NCI-H748 (cell line): ENCODE results near the gene ZFHX3.

Experiments
- DNase-seq: peaks from one replicate; lab custom pipeline; 2025; ENCODE audit not compliant: unreplicated experiment; lab: John Stamatoyannopoulos, UW

Gene ZFHX3

DNA sequence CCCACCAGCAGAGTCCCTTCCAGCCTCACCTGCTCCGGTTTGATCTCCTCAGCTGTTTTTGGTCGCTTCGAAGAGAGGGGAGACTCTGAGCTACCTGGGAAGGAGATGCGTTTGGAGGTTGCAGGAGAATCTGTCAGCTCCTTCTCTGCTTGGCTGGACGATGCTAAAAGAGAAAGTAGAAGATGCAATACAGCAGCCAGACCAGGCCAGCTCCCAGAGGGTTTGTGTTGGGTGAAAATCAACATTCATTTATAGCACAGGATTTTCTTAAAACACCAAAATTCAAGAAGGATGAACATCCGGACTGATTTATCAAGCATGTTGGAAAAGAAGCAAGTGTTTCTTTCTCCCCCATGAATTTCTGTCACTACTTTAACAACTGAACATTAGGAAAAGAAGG, 236.1 kb downstream of the ZFHX3 start:
- DNase-seq, result no peak

DNA sequence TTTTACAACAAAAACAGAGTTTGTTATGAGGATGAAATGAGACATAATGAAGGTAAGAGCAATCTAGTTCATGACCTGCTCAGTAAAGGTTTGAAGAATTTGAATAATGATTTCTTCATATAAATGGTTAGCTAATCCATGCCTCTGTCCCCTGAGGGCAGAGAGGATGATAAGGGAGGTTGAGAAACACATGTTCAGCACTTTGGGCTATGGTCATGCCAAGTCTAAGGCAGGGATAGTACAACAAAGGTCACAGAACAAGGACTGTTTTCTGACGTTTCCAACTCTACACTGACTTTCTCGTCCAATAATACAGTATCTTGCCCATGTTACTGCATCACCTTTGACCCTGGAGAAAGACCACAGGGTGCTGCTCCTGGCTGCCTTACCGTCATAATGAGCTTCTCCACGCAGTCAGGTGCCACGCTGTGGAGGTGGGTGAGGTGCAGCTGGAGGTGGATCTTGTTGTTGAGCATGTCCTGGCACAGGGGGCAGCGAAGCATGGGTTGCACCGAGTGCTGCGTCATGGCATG, 236.7 kb downstream of the ZFHX3 start:
- no peak for DNase-seq

- DNase-seq, result no peak
Observed at GRCh38 chr16:72810480-72810879, 237.4 kb downstream of the ZFHX3 start.

DNA sequence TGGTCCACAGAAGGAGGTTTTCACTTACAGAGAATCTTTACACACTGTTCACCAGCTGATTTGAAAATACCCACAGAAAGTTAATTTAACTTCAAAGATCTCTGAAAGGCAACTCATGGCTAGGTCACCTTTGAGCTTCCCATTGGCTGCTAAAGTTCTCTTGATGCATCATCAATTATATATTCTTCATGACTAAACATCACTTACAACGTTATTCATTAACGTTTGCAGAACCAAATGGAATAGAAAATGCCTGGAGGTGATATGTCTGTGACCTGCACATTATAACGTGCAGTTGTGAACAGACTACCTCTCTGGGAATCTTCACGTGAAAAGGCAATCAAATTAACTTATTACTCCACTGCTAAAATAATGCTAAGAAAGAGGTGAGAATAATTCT, 238.5 kb downstream of the ZFHX3 start:
- DNase-seq, result no peak

GRCh38 chr16:72808754-72809153, 239.2 kb downstream of the ZFHX3 start:
- DNase-seq, result no peak

DNA sequence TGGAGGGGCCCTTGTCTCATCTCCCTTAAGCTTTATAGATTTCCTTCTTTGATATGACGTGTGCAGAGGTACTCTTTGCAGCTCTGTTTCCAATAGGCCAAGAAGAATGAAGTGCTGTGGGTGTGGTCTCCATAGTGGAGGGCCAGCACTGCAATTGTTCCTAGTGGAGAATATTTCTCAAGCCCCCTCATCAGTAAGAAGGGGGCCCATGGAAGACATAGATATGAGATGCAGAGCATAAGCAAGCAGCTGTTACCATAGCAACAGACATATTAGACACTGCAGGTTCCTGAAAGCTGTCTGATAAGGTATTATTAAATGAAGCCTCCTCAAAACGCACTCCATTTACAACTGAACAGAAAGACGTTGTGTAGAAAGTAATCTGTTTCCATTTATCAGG, 240.7 kb downstream of the ZFHX3 start:
- DNase-seq, result peak; percentile 13

DNA sequence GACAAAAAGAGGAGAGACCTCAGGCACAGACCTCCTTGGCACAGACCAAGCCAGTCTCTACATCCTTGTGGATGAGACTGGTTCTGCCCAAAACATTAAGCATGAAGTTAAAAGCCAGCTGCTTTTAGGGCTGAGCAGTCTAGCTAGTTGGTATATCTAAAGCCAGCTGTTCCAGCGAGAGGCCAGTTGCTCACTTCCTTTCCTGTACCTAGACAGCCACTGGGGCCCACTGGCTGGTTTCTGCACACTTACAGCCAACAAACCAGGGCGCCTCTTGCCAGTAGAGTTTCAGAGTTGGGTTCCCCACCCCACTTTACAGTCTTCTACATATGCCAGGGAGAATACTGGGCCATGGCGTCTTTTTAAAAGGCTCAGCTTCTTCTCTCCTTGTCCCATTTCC, 242.4 kb downstream of the ZFHX3 start:
- DNase-seq, result no peak

DNA sequence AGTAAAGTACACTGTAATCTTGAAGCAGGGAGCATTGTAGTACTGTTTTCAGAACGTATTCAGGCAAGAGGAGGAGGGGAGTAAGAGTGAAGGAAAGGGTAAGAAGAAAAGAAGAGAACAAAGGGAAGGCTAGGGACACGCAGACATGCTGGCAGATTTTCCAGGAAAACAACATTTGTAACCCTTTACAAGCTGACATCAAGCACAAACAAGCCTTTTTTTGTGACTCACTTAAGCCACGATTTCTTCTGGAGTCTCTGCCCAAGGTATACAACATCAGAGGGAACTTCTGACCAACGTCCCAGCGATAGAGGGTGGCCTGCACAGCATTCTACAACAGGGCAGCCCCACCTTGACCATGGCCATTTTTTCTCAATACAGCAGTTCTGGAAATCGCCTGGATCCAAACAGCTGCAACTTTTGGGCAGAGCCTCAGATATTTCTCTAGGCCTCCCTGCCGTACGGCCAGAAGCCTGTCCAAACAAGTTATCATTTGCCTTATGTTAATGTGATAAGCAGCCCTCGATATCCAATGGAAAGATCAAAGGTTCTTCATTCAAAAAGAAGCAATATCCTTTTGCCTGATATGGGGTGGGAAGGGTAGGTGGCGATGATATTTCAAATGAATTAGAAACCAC, 247.3 kb downstream of the ZFHX3 start:
- no peak for DNase-seq

DNA sequence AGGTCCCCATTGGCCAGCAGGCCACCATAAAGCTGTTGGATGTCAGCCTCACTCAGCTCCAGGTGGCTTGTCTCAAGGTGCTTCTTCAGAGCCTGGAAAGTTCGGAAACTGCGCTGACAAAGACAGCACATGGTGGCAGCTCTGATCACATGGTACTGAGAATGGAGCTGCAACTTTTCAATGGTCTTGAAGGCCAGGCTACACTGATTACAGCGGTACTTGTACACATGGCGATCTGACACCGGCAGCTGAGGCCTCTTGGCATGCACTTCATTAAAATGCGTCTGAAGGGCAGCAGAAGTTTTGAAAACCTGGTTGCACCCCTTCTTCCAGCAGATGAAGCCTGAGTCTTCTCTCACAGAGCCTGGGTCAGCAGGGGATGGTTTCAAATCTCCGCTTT, 249.7 kb downstream of the ZFHX3 start:
- DNase-seq, result no peak

DNA sequence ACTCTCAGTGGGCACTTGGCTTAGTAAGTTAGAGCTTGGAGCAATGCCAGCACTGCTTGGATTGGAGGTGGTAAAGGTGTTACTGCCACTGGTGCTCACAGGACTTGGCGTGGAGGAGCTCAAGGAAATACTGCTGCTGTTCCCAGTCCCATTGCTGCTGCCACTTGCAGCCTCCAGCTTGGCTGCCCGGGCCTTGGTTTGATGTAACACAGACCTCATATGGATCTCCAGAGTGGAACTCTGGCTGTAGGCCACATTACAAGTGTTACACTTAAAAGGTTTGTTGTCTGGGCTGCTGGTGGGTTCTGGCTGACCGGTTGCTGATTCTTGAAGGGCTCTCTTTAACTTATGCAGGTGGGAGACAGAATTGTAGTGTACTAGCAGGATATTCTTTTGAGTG, 250.3 kb downstream of the ZFHX3 start:
- DNase-seq, result no peak

DNA sequence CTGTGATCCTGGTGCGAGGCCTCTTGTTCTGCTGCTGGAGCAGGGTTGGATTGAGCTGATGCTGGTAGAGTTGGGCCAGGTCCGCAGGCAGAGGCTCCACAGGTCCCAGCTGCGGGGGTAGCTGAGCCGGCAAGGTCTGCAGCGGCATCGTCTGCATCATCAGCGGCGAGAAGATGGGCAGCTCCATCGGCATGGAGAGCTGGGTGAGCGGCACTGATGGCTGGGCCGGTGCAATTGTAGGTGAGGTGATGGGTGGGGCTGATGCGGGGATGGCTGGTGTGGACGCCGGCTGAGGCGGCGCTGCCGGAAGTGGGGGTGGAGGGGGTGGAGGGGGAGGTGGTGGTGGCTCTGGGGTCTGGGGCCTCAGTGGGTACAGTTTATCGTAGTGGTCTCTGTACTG, 251.7 kb downstream of the ZFHX3 start:
- DNase-seq, result no peak

- no peak for DNase-seq
Observed at GRCh38 chr16:72794986-72795385, 252.9 kb downstream of the ZFHX3 start.

DNA sequence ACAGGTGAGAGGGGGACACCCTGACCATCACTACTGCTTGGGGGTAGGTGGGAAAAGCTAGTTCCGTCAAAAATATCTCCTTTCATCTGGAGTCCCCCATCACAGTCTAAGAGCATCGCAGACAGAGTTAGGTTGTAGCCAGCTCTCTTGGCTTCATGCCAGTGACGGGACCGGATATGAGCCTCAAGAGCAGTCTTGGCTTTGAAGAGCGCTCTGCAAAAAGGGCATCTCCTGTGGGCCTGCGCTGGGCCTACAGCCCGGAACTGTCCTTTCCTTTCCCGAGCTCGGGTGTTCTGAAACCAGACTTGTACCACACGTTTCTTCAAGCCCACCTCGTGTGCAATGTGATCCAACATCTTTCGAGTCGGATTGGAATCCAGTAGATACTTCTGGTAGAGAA, 253.6 kb downstream of the ZFHX3 start:
- no peak for DNase-seq

DNA sequence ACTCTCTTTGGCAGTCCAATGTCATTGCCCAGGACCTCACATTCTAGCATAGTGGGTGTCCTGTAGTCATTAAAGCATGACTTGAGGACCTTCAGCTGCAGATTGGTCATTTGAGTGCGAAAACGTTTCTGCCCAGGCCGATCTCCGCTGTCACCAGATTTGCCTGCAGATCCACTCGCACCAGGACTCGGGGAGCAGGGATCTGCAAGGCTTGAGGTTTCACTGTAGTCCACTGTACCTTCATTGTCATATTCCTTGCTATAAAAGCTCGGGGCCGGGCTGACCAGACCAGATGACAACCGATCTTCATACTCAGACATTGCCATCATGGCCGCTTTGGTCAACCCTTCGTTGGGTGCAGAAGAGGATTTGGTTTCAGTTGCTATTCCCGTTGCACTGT, 254.2 kb downstream of the ZFHX3 start:
- DNase-seq, result no peak

GRCh38 chr16:72793017-72793416, 254.9 kb downstream of the ZFHX3 start:
- no peak for DNase-seq

DNA sequence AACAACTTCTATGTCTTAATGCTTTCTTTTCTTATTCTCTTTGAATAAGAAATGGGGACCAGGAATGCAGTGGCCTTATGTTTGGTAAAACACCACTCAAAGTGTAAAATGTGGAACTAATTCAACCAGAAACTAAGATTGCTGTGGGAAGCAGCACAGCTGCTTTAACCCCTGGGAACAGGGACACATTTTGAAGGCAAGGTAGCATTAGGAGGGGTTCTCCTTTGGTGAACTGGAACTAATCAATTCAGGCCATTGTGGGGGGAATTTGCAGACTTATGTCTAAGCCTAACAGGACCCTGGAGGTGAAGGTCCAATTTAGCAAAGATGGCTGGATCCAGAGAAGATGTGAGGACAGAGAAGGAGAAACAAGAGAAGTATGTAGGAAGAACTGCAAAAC, 256.1 kb downstream of the ZFHX3 start:
- DNase-seq, result no peak

GRCh38 chr16:72789921-72790320, 258.0 kb downstream of the ZFHX3 start:
- DNase-seq, result no peak

GRCh38 chr16:72789465-72789864, 258.5 kb downstream of the ZFHX3 start:
- DNase-seq, result no peak

- DNase-seq, result no peak
Observed at GRCh38 chr16:72788269-72788809, 259.6 kb downstream of the ZFHX3 start.

GRCh38 chr16:72787514-72788268, 260.2 kb downstream of the ZFHX3 start:
- DNase-seq, result no peak

GRCh38 chr16:72787130-72787513, 260.8 kb downstream of the ZFHX3 start:
- DNase-seq, result no peak

DNA sequence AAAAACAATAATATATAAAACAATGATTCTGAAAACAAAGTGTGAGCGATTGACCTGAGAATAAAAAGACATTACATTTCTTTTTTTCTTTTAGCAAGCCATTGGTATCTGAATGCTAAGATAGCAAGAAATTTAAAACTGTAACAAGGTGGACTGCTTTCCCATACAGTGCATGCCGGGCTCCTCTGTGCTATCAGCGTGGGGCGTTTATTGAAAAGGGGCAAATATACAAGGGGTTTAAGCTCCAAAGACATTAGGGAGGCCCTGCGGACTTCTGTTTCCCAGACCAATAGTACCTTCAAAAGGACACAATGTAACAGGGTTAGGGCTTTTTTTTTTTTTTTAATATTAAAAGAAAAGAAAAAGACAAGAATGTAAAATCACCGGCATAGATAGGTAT, 261.3 kb downstream of the ZFHX3 start:
- no peak for DNase-seq
